HG03280 (cell line): ENCODE data around the gene ZNF174.

ENCODE experiments used
- ATAC-seq: cut with Tn5 transposase; IDR thresholded peaks from one replicate; pipeline ENCODE4 v1.9.1; 2021; ENCODE audit warnings: mild to moderate bottlenecking, moderate library complexity; ENCODE audit not compliant: unreplicated experiment

ZNF174 gene

DNA sequence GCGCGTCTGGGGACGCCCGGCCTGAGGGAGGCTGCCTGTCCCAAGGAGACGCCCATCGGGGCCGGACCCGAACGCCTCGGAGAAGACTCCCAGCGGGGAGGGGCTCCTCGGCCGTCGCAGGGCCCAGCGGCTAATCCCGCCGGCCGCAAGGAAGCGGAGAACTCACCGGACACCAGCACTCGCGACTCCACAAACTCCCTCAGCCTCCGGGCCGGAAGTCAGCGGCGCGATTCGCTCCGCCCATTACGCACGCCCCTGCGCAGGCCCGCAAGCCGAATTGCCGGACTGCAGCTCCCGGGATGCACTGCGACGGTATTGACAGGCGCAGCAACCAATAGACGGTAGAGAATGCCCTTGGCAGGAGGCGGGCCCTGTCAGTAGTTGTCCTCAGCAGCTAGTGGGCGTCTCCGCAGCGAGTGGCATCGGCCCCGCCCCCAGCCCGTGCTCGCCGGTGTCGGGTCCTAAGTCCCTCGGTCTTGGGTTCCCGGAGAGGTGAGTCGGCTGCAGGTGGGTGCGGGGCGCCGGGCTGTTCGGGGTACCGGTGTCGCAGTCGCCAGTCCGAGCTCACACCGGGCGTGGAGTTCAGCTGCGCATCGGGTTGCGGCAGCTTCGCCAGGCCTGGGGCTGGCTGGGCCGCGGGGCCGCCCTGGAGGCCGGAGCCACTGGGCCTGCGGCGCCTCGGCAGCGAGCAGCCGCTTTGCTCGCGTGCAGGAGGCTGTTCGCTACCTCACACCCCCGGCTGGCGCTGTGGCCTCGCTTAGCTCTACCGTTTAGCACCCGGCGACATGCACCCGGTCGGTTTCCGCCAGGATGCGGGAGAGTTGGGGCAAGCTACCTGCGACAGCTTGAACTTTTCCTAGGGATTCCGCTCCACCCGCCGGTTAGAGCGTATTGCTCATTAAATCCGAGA lies at the start of gene ZNF174, which contains the start of gene ZSCAN32:
Gene ZNF174, plus strand, starts transcription at position 437 of the 910 bp plus-strand sequence. CDS start 790 bp downstream, outside the sequence.
Gene ZSCAN32, minus strand, starts transcription at position 226 of the 910 bp plus-strand sequence. CDS start 3,447 bp downstream, outside the sequence.
- ATAC-seq: peak; percentile 94

DNA sequence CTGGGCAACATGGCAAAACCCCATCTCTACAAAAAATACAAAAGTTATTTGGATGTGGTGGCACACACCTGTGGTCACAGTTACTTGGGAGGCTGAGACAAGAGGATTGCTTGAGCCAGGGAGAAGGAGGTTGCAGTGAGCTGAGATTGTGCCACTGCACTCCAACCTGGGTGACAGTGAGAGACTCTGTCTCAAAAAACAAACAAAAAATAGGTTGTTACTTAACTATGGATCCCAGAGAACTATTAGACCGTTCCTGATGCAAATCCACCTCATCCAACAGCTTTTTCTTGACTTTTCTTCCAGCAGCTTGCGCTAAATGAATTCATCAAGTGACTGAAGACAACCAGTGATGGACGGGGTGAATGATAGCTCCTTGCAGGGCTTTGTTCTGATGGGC lies 45.4 kb upstream of the ZNF174 start, which contains the start of gene OR2C1:
Gene OR2C1, plus strand, starts transcription at position 301 of the 400 bp plus-strand sequence. Its CDS starts 52 bp downstream, at position 353.
- ATAC-seq: no peak

DNA sequence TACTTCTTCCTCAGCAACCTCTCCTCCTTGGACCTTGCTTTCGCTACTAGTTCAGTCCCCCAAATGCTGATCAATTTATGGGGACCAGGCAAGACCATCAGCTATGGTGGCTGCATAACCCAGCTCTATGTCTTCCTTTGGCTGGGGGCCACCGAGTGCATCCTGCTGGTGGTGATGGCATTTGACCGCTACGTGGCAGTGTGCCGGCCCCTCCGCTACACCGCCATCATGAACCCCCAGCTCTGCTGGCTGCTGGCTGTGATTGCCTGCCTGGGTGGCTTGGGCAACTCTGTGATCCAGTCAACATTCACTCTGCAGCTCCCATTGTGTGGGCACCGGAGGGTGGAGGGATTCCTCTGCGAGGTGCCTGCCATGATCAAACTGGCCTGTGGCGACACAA lies 44.9 kb upstream of the ZNF174 start:
- no peak for ATAC-seq

GRCh38 chr16:3358871-3359270 lies 42.1 kb upstream of the ZNF174 start:
- no peak for ATAC-seq

GRCh38 chr16:3362931-3363330 lies 38.1 kb upstream of the ZNF174 start:
- no peak for ATAC-seq

DNA sequence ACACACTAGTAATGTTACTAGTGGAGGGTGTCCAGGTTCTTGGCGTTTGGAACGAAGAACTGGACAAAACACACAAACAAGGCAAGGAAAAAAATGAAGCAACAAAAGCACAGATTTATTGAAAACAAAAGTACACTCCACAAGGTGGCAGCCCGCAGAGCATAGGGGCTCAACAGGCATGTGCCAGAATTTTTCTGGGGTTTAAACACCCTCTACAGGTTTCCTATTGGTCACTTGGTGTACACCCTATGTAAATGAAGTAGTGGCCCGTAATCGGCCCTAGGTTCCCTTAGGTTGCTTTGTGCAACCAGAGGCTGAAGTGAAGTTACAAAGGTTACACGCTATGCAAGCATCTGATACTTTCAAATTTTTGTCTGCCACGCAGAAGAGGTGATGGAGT lies 37.2 kb upstream of the ZNF174 start:
- ATAC-seq: no peak

DNA sequence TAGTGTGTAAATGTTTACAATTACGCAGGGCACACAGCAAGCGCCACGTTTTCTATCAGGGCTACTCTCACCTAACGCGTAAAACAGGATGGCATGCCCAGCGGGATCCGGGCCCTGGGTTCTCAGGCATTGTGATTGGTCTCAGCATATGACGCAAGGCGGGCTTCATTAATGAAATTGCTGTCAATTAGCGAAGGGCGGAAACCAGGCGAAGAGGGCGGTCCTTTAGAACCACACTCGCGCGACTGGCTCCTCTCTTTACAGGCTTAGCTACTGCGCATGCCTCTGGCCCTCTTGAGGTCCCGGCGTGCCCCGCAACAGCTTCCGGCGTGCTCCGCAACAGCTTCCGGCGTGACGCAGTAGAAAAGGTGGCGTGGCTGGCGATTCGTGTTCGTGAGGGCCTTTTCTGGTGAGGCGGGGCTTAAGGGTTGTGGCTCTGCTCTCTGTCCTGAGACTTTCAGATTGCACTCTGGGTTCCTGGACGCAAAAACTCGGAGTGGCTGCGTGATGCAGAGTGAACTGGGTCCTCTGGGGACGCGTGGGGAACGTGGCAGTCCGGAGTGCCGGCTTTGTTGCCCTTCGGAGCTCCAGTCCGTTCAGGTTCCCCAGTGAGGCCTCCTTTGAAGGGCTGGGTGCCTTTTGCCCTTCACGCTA lies 36.1 kb upstream of the ZNF174 start:
- no peak for ATAC-seq

GRCh38 chr16:3369073-3369472 lies 31.9 kb upstream of the ZNF174 start:
- ATAC-seq: no peak

- no peak for ATAC-seq
Measured at GRCh38 chr16:3375680-3376079, 25.3 kb upstream of the ZNF174 start.

- ATAC-seq: no peak
Measured at GRCh38 chr16:3377917-3378316, 23.1 kb upstream of the ZNF174 start.

GRCh38 chr16:3383045-3383448 lies 18.0 kb upstream of the ZNF174 start:
- ATAC-seq: no peak

DNA sequence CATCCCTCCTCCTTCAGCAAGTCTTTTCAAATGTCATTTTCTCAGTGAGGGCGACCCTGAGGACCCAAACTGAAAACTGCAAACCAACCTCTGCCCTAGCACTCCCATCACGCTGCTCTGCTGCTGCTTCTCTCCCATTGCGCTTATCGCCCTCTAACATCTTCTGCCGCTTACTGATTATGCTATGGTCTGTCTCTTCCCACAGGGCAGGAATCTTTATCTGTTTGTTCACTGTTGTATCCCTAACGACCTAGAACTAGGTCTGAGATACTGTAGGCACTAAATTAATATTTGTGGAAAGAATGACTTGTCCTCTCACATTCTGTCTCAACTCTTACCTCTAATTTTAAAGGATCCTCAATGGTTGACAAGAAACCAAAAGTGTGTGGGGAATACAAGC lies 12.7 kb upstream of the ZNF174 start:
- no peak for ATAC-seq

- ATAC-seq: no peak
Measured at GRCh38 chr16:3389663-3390338, 11.2 kb upstream of the ZNF174 start.

DNA sequence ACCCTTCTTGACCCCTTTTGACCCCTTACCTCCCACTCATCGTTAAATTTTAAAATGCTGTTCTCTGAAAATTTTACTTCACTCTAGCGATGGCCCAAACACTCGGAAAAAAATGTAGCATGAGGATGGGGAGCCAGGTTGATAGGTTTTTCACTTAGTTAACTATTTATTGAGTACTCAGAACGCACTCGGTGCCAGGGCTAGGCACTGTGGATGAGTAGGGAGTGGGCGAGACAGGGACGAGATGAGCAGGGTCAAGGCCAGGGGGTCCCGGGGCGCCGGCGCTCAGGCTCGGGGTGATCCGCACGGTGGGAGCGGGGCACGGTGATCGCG lies 603 bp upstream of the ZNF174 start:
- no peak for ATAC-seq

- no peak for ATAC-seq
Measured at GRCh38 chr16:3401719-3402397, 843 bp downstream of the ZNF174 start.

- no peak for ATAC-seq
Measured at GRCh38 chr16:3408561-3409197, 7.7 kb downstream of the ZNF174 start.

- ATAC-seq: no peak
Measured at GRCh38 chr16:3413730-3414379, 12.8 kb downstream of the ZNF174 start.

GRCh38 chr16:3431779-3432219 lies 30.8 kb downstream of the ZNF174 start:
- ATAC-seq: no peak

DNA sequence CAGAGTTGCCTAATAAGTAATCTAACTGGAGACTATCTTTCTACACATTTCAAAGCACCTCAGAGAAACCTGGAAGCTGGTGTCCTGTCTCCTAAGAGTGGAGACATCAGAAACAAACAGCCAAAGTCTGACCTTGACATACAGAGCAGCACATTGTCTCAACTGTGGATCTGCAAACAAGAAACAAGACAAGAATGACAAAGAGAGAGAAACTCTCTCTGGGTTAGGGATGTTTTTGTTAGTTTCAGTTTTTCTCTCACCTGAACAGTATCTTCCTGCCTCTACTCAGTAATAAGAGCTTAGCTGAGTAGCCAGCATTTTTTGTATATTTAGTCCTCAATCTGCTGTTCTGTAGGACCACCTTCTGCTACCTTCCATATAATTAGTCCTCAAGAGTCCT lies 33.4 kb downstream of the ZNF174 start:
- ATAC-seq: no peak

- no peak for ATAC-seq
Measured at GRCh38 chr16:3439637-3440036, 38.6 kb downstream of the ZNF174 start.
